Keratinocyte (primary cell): ENCODE measurements around the gene AKR1B1. TPM values are rescaled to one million over a fixed set of nuclear protein-coding genes. Genes with fewer than 3 reads are reported as not detected.

Source experiments
- DNase-seq: peaks from one replicate; pipeline ENCODE4 v3.0.0-alpha.2; 2011; ENCODE audit warnings: low read depth, missing footprints, low spot score
- FAIRE-seq: peaks from 2 replicates; lab custom pipeline; 2011; peaks lifted over from hg19 to GRCh38; lab: Jason Lieb, UNC
- H2AFZ ChIP-seq: 2 replicates; pipeline ENCODE4 v1.6.0; 2012; ENCODE audit warnings: low read length, control low read depth, inconsistent platforms; ENCODE audit not compliant: control insufficient read depth
- H3K27ac ChIP-seq: 2 replicates; pipeline ENCODE4 v1.5.1; 2011; ENCODE audit warnings: low read length; ENCODE audit not compliant: control insufficient read depth, insufficient read depth
- H3K27me3 ChIP-seq: 3 replicates; pipeline ENCODE4 v1.6.0; 2011; ENCODE audit warnings: low read length; ENCODE audit not compliant: control insufficient read depth, insufficient read depth; ENCODE audit errors: extremely low read depth
- H3K36me3 ChIP-seq, 2 experiments: 2 replicates in 1 of 2; 3 replicates in 1 of 2; pipeline ENCODE4 v1.5.1; 2011; ENCODE audit warnings: low read length in 2 of 2, mild to moderate bottlenecking in 1 of 2; ENCODE audit not compliant: control insufficient read depth in 2 of 2, insufficient read depth in 2 of 2; ENCODE audit errors: extremely low read depth in 1 of 2
- H3K4me1 ChIP-seq: 3 replicates; pipeline ENCODE4 v1.5.1; 2011; ENCODE audit warnings: low read length; ENCODE audit not compliant: control insufficient read depth, insufficient read depth; ENCODE audit errors: extremely low read depth
- H3K4me2 ChIP-seq: 3 replicates; pipeline ENCODE4 v1.6.0; 2011; ENCODE audit warnings: low read depth, low read length; ENCODE audit not compliant: control insufficient read depth, insufficient read depth; ENCODE audit errors: extremely low read depth
- H3K4me3 ChIP-seq, 3 experiments: fragments of 200-600 bp in 1 of 3; sonication (generic) in 1 of 3; 2 replicates in 2 of 3; 3 replicates in 1 of 3; pipeline ENCODE4 v1.5.1; 2011 to 2016; ENCODE audit warnings: low read length in 3 of 3, mild to moderate bottlenecking in 3 of 3, control low read depth in 2 of 3, inconsistent platforms in 1 of 3, low read depth in 1 of 3, mixed read lengths in 1 of 3, mixed run types in 1 of 3, moderate library complexity in 1 of 3; ENCODE audit not compliant: control insufficient read depth in 2 of 3, insufficient read depth in 2 of 3; ENCODE audit errors: extremely low read depth in 1 of 3
- H3K79me2 ChIP-seq: 2 replicates; pipeline ENCODE4 v1.6.0; 2012; ENCODE audit warnings: low read length; ENCODE audit not compliant: control insufficient read depth, insufficient read depth
- H3K9ac ChIP-seq: 3 replicates; pipeline ENCODE4 v1.6.0; 2011; ENCODE audit warnings: low read length; ENCODE audit not compliant: control insufficient read depth, insufficient read depth; ENCODE audit errors: extremely low read depth
- H3K9me1 ChIP-seq: 3 replicates; pipeline ENCODE4 v1.6.0; 2011; ENCODE audit warnings: low read length; ENCODE audit not compliant: control insufficient read depth, insufficient read depth; ENCODE audit errors: extremely low read depth
- H3K9me3 ChIP-seq: 2 replicates; pipeline ENCODE4 v1.5.1; 2012; ENCODE audit warnings: low read depth, low read length; ENCODE audit not compliant: control insufficient read depth
- H4K20me1 ChIP-seq: 3 replicates; pipeline ENCODE4 v1.6.0; 2011; ENCODE audit warnings: low read length; ENCODE audit not compliant: control insufficient read depth, insufficient read depth; ENCODE audit errors: extremely low read depth
- EZH2 ChIP-seq: IDR thresholded peaks from one replicate; pipeline ENCODE4 v1.6.1; 2012; ENCODE audit warnings: inconsistent platforms, mild to moderate bottlenecking, low read length, moderate library complexity
- dilution Hi-C: fragments of 300-500 bp; cut with MboI; formaldehyde crosslinking; loops from one replicate; pipeline ENCODE4 v1.7.0; 2020; ENCODE audit warnings: low sequenced_read_pairs; ENCODE audit not compliant: extremely low pct_ligation_motif_present
- polyA plus RNA-seq, 5 experiments: library from polyadenylated mRNA; depleted of rRNA in 3 of 5; stranded (reverse) in 3 of 5; stranded (forward) in 1 of 5; unstranded in 1 of 5; fragments of >200 nt; gene quantifications; 1 replicate in 1 of 5; 2 replicates in 3 of 5; 3 replicates in 1 of 5; pipeline versions ENCODE4 v1.2.1 to v1.2.3, GENCODE V29; 2011 to 2012; ENCODE audit warnings: missing spikeins in 2 of 5, low read depth in 1 of 5, low replicate concordance in 1 of 5
- TF ChIP-seq, protein P1 (sequence below), 3 experiments: IDR thresholded peaks in 1 of 3; conservative IDR thresholded peaks in 1 of 3; optimal IDR thresholded peaks in 1 of 3; 2 replicates in 2 of 3; 3 replicates in 1 of 3; pipeline versions ENCODE3 to v1.5.1; 2011; ENCODE audit warnings: low read length in 3 of 3, mild to moderate bottlenecking in 3 of 3, moderate library complexity in 2 of 3, control low read depth in 1 of 3, inconsistent platforms in 1 of 3; ENCODE audit not compliant: insufficient read depth in 2 of 3; ENCODE audit errors: extremely low read depth in 1 of 3

The AKR1B1 gene
- polyA plus RNA-seq, 1 donor (not counting 4 experiments of a cell fraction or from before 2014, with no cell fraction given): 139 TPM

DNA sequence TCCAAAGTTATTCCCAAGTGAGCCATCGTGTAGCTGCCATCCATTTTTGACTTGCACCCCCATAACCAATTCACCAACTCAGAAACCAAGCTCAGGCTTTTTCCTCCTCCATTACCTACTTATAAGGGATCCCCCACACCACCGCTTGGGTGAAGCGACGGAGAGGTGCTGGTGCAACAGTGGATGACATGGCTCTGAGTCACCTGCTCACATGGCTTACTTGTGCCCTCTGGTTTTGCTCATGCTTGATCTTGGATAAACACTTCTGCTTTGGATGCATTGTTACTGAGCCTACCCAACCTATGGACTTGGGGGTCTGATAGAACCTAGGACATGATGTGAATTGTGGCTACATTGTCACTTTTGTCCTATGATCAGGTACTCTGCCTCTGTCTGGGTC is 12.0 kb upstream of the AKR1B1 start:
- Histone ChIP-seq H3K4me1 (peaks cover 8% of the 10 kb centered on the region), H3K79me2 (no peaks in the 10 kb centered on the region), H3K27ac (peak overlapping the region; percentile 60), H3K4me3 (no peak overlapping the region), H4K20me1 (no peaks in the 10 kb centered on the region), H3K4me2 (peak overlapping the region; percentile 39), H3K9me1 (no peaks in the 10 kb centered on the region), H3K36me3 (no peaks in the 10 kb centered on the region), H2AFZ (no peak overlapping the region), H3K9ac (no peak overlapping the region), H3K9me3 (no peaks in the 10 kb centered on the region), H3K27me3 (no peaks in the 10 kb centered on the region)
- dilution Hi-C loops: no loop called here
- peak; percentile 81 for FAIRE-seq
- DNase-seq: peak; percentile 30
- TF ChIP-seq, protein P1, sequence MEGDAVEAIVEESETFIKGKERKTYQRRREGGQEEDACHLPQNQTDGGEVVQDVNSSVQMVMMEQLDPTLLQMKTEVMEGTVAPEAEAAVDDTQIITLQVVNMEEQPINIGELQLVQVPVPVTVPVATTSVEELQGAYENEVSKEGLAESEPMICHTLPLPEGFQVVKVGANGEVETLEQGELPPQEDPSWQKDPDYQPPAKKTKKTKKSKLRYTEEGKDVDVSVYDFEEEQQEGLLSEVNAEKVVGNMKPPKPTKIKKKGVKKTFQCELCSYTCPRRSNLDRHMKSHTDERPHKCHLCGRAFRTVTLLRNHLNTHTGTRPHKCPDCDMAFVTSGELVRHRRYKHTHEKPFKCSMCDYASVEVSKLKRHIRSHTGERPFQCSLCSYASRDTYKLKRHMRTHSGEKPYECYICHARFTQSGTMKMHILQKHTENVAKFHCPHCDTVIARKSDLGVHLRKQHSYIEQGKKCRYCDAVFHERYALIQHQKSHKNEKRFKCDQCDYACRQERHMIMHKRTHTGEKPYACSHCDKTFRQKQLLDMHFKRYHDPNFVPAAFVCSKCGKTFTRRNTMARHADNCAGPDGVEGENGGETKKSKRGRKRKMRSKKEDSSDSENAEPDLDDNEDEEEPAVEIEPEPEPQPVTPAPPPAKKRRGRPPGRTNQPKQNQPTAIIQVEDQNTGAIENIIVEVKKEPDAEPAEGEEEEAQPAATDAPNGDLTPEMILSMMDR (optimal IDR thresholded peaks at IDR 0.05 in 1 of 3, IDR thresholded peaks at IDR 0.05 in 1 of 3, conservative IDR thresholded peaks at IDR 0.05 in 1 of 3; ENCODE audit: extremely low read depth in 1 of 3, insufficient read depth in 2 of 3, low read length in 3 of 3): no peak
- TF ChIP-seq EZH2: no peak

DNA sequence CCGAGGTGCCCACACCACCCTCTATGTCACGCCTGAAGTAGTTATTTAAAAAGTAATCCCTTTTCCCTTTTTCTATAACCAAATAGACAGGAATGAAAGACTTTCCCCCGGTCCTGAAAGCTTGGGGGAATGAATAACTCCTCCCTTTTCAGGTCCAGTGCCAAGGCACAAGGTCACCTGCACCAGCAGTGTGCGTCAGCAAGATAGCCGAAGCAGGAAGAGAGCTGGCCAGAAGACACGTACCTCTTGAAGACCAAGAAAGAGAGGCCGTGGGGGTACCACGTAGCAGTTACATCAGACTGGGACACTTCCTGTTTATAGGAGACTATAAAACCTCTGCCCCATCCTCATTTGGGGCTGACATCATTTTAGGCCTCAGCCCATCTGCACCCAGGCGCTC is 10.7 kb upstream of the AKR1B1 start:
- no peak for DNase-seq
- Histone ChIP-seq H3K79me2 (no peaks in the 10 kb centered on the region), H4K20me1 (no peaks in the 10 kb centered on the region), H3K4me1 (peaks cover 8% of the 10 kb centered on the region), H3K9me1 (no peaks in the 10 kb centered on the region), H3K4me2 (no peak overlapping the region), H3K9me3 (no peaks in the 10 kb centered on the region), H3K36me3 (no peaks in the 10 kb centered on the region), H3K4me3 (no peak overlapping the region), H3K27ac (no peak overlapping the region), H2AFZ (no peak overlapping the region), H3K27me3 (no peaks in the 10 kb centered on the region), H3K9ac (no peak overlapping the region)
- dilution Hi-C loops: no loop called here
- TF ChIP-seq, protein P1 (optimal IDR thresholded peaks at IDR 0.05 in 1 of 3, IDR thresholded peaks at IDR 0.05 in 1 of 3, conservative IDR thresholded peaks at IDR 0.05 in 1 of 3; ENCODE audit: extremely low read depth in 1 of 3, insufficient read depth in 2 of 3, low read length in 3 of 3): no peak
- TF ChIP-seq EZH2: no peak
- no peak for FAIRE-seq
